H1 (cell line): ENCODE data around the gene DPP10. TPM values are rescaled to one million over a fixed set of nuclear protein-coding genes. Genes with fewer than 3 reads are reported as not detected.

Source experiments
- CHD7 ChIP-seq: fragments of 300-600 bp; sonication (generic); IDR thresholded peaks from 2 replicates; pipeline ENCODE4 v1.7.1; 2012; ENCODE audit warnings: low read length, moderate library complexity, mild to moderate bottlenecking, inconsistent platforms; ENCODE audit not compliant: insufficient replicate concordance
- HDAC2 ChIP-seq, 2 experiments: fragments of 300-600 bp in 1 of 2; sonication (generic) in 1 of 2; IDR thresholded peaks; 2 replicates each; pipeline ENCODE4 v1.6.1; 2011 to 2012; ENCODE audit warnings: low read depth in 2 of 2, low read length in 2 of 2, mild to moderate bottlenecking in 2 of 2, moderate library complexity in 2 of 2, borderline replicate concordance in 1 of 2, inconsistent platforms in 1 of 2
- SP2 ChIP-seq: IDR thresholded peaks from 2 replicates; pipeline ENCODE4 v1.6.1; 2012; ENCODE audit warnings: mild to moderate bottlenecking, low read length, inconsistent platforms
- polyA plus RNA-seq, 7 experiments: library from polyadenylated mRNA; depleted of rRNA in 3 of 7; stranded (reverse) in 5 of 7; unstranded in 2 of 7; fragments of >200 nt in 5 of 7; fragments of 200-250 nt in 2 of 7; gene quantifications; 1 replicate in 5 of 7; 2 replicates in 1 of 7; 4 replicates in 1 of 7; pipeline versions ENCODE4 v1.2.1 to v1.2.3, GENCODE V29; 2011 to 2013; ENCODE audit warnings: missing spikeins in 2 of 7, mixed read lengths in 2 of 7
- total RNA-seq: library from RNA; stranded (reverse); fragmentation: NEBNext Ultra II Directional; extraction: Animal tissue kit (Norgen Biotek cat#: 25700); gene quantifications from 2 replicates; pipeline ENCODE4 v1.2.1, GENCODE V29; 2021

The DPP10 gene
- total and polyA plus RNA-seq, 2 of the 8 experiments (the other 6 are each of a cell fraction or from before 2014, with no cell fraction given): 3.3 to 7.2 TPM

GRCh38 chr2:115596659-115597375 is 1154.4 kb downstream of the DPP10 start (continued):
- peak; percentile 71 for TF ChIP-seq CHD7
- 0 out of 4 replicates have a peak, but pooled peaks of 1 of the 2 experiments have one; percentile 27 for TF ChIP-seq HDAC2 (IDR thresholded peaks at IDR 0.05; ENCODE audit: borderline replicate concordance in 1 of 2, low read depth in 2 of 2, low read length in 2 of 2)
- no peak for TF ChIP-seq SP2
